HG03066 (cell line): ENCODE data around the gene SH3D21.

ENCODE experiments used
- ATAC-seq: cut with Tn5 transposase; IDR thresholded peaks from one replicate; pipeline ENCODE4 v1.9.1; 2021; ENCODE audit warnings: low read depth; ENCODE audit not compliant: unreplicated experiment

SH3D21 gene

DNA sequence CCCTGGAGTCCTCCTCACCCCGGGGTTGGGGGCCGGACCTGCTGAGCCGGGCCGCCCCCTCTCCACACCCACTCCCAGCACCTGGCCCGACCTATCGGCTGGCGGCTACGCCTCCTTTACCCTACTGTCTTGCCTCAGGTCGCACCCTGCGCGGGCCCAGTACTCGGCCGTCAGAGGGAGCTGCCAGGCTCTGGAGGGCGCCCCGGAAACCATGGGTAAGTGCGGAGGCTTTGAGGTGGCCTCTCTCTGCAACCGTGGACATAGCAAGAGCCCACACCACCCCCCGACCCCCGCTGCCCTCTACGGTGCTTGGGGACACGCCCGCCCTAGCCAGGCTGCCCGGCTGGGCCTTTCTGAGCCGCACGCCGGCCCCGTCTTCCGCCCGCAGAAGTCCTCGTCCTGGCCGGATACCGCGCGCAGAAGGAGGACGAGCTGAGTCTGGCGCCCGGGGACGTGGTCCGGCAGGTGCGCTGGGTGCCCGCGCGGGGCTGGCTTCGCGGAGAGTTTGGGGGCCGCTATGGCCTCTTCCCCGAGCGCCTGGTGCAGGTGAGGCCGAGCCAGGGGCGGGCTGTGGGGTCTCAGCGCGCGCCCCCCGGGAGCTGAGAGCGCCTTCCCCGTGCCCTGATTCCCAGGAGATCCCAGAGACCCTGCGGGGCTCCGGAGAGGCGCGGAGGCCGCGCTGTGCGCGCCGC, at the start of gene SH3D21:
Gene SH3D21 (plus strand): TSS at position 159 of the 692 bp plus-strand sequence. CDS start 53 bp downstream, at position 212.
- ATAC-seq = peak; percentile 29

DNA sequence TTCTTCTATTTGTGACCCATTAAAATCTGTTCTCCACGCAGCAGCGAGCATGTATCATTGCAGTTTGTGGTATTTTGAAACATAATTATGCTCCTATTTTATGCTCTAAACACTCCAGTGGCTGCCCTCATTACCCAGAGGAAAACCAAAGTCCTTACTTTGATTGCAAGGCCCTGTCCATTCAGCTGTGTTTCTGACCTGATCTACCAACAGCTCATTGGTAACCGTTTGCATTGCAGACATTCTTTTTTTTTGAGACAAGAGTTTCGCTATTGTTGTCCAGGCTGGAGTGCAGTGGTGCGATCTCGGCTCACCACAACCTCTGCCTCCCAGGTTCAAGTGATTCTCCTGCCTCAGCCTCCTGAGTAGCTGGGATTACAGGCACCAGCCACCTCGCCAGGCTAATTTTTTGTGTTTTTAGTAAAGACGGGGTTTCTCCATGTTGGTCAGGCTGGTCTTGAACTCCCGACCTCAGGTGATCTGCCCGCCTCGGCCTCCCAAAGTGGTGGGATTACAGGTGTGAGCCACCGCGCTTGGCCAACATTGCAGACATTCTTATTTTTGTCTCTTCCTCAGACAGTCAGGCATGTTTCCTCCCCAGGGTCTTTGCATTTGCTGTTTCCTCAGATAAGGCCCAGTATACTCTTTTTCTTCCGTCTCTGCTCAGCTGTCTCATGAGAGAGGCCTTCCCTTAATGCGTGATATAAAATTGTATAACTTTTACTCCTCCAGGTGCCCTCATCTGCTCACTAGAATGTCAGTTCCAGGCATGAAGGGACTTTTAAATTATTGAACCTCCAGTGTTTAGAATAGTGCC, 49.4 kb upstream of the SH3D21 start:
- no peak for ATAC-seq

DNA sequence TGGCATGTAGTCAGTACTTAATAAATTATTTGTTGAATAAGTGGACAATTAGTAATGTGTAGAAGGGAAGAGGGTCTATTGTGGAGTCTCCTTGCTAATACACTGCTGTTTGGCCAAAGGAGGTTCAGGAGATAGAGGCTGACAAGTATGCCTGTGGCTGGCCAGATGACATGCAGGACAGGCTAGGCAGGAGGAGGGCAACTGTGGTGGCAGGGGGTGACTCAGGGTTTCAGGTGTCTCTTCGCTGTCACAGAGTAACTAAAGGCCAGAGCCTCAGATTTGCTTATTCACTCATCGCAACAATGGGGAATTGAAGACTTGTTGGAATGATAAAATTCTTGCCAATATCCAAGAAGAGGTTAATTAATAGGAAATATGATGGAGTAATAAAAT, 48.8 kb upstream of the SH3D21 start:
- ATAC-seq = no peak

DNA sequence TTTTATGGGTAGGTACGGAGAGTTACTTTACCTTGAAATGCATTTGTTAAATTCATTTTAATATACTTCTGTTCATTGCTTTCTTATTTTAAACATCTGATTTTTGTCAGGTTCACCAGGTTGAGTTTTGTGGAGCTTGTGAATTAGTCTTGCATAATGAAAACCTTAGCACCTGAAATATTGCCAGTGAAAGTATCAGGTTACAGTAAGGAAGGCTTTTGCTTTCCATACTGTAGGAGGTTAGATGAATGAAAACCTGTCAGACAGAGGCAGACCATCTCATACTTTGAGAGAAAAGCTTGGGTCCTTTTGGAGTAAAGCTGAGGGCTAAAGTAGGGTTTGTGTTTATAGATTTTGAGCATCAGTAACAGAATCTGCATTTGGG, 47.2 kb upstream of the SH3D21 start:
- no peak for ATAC-seq

- ATAC-seq = no peak
Observed at GRCh38 chr1:36268981-36269380, 37.2 kb upstream of the SH3D21 start.

DNA sequence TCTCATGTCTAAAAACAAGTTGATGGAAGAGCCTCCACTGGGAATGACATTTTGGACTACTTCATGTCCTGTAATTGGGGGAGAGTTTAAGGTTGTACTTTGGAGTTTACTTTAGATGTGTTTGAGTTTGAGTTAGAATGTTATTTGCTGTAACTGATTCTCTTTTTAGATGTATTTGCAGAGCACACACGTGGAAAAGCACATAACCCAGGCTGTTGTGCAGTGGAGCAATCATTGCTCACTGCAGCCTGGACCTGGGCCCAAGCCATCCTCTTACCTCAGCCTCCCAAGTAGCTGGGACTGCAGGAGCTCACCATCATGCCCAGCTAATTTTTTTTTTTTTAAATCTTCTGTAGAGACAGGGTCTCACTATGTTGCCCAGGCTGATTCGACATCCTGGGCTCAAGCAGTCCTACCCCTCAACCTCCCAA, 36.7 kb upstream of the SH3D21 start:
- no peak for ATAC-seq

DNA sequence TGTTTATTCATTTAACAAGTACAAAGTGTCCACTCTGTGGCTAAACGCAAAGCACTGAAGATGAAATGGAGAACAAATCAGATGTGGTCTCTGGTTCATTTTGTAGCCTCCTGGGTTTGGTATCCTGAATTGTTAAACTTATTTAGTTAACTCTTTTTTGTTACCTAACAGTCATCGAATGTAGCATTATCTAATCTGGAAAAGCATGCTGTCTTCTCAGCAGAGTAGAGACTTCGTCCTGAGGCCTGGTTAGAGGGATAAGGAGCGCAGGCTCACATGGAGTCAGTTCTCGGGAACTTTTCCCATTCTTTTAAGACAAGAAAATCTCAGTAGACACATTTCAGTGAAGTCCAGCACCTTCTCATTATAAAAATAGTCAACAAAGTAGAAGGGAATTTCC, 33.1 kb upstream of the SH3D21 start:
- no peak for ATAC-seq

DNA sequence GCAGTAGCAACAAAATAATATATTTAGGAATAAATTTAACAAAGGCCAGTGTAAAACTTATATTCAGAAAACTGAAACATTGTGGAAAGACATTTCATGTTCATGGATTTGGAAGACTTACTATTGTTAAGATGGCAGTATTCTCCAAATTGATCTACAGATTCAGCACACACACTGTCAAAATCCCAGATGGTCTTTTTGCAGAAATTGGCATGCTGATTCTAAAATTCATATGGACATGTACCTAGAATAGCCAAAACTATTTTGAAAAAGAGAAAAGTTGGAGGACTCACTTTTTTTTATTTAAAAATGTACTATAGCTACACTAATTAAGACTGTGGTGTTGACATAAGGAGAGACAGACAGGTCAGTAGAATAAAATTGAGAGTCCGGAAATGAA, 32.0 kb upstream of the SH3D21 start:
- no peak for ATAC-seq

DNA sequence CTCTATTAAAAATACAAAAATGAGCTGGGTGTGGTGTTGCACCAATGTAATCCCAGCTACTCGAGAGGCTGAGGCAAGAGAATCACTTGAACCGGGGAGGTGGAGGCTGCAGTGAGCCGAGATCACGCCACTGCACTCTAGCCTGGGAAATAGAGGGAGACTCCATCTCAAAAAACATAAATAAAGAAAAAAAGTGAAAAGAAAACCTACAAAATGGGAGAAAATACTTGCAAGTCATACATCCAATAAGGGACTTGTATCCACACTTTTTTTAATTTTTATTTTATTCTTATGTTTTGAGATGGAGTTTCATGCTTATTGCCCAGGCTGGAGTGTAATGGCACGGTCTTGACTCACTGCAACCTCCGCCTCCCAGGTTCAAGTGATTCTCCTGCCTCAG, 29.5 kb upstream of the SH3D21 start:
- no peak for ATAC-seq

DNA sequence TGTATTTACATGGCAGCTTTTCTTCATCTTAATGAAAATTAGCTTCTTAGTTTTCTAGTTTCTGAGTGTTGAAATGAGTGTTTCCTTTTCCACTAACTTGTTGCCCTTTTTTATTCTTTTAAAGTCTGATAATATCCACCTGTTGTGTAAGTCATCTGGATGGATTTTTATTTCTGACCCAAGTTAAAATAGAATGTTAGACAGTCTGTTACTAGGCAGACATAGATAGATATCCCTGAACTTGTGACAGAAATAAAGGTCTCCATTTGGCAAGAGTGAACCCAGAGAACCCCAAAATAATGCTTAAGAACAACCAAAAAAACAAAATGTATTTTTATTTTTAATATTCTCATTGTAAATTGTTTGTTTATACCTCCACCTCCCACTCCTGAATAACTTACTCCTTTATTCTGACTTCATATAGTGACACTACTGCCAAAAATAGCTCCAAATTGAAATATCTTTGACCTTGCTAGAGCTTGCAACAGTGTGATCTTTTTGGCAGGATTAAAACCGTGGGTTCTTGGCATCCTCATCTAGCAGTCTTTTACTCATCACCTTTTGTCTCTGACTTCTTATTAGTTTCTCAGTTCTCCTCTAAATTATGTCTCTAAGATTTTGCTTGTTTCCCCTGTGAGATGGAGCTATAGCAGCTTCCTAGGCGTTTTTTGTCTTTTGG, 26.9 kb upstream of the SH3D21 start:
- ATAC-seq = no peak

DNA sequence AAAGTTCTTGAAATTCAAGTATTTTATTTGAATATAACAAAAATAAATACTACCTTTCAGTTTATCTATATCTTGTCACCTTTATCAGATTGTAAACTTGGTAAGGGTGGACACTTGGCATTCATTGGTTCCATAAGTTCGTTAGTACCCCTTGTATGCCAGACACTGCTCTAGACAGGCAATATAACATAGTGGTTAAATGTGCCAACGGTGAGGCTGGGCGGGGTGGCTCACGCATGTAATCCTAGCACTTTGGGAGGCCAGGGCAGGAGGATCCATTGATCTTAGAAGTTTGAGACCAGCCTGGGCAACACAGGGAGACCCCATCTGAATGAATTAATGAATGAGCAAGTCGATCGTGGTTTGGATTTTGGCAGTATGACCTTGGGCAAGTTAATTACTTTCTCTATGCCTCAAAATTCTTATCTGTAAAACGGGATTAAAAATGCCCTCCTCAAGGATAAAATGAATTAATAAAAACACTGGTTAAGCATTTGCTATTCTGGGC, 26.3 kb upstream of the SH3D21 start:
- no peak for ATAC-seq

DNA sequence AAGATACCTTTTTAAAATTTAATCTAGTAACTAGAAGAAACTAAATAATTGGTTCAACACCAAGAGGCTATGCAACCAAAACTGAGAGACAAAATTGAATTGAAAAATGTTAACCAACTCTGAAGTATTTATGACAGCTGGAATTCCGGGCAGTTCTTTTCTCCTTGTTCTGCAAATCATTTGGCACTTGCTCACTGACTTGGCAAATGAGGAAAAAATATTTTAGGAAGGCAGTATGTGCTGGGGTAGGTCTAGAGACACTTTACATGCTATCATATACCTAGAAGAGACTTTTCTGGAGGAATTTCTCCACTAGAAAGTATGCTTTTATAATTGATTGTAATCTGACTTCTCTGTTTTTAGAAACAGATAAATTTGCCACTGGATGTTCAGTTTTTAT, 22.1 kb upstream of the SH3D21 start:
- no peak for ATAC-seq

GRCh38 chr1:36284517-36284916, 21.7 kb upstream of the SH3D21 start:
- ATAC-seq = no peak

GRCh38 chr1:36285443-36286101, 20.6 kb upstream of the SH3D21 start:
- ATAC-seq = no peak

GRCh38 chr1:36286802-36287201, 19.4 kb upstream of the SH3D21 start:
- ATAC-seq = no peak

- ATAC-seq = no peak
Observed at GRCh38 chr1:36287595-36287994, 18.6 kb upstream of the SH3D21 start.

- no peak for ATAC-seq
Observed at GRCh38 chr1:36295390-36295789, 10.8 kb upstream of the SH3D21 start.

- ATAC-seq = no peak
Observed at GRCh38 chr1:36297062-36297461, 9.1 kb upstream of the SH3D21 start.

- ATAC-seq = no peak
Observed at GRCh38 chr1:36298640-36299039, 7.5 kb upstream of the SH3D21 start.

DNA sequence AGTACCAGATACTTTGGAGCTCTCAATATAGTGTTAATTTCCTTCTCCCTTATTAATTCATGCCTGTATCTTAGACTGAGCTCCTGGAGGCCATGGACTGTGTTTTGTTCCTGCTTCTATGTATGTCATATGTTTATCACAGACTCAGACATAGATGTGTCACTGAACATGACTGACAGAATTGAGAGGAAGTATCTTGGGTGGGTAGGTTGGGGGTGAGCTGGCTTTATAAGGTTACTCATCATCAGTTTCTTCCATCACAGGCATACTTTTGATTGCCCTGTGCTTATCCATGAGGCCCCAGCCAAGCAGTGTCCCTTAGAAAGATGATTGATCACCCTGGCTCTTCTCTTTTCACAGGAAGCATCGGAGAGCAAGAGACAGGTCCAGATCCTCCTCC, 5.6 kb upstream of the SH3D21 start:
- ATAC-seq = no peak

- no peak for ATAC-seq
Observed at GRCh38 chr1:36301220-36301619, 4.9 kb upstream of the SH3D21 start.
